Activated T-helper 1 cell treated with anti-CD3 and anti-CD28 coated beads, Interleukin-12 subunit alpha, Interleukin-12 subunit beta, Interleukin-2, Interleukin-4 antibody, amounts not matched to agents 30 ng/mL and 10 ng/mL and 1 ng/mL, durations not matched to agents 14 hours and 24 hours and 36 hours (primary cell): ENCODE results near the gene POLR2F. TPM values are rescaled to one million over a fixed set of nuclear protein-coding genes. Genes with fewer than 3 reads are reported as not detected.

Experiments used
- DNase-seq: peaks from one replicate; pipeline ENCODE4 v3.0.0; 2021; ENCODE audit warnings: low spot score
- H3K27ac Mint-ChIP-seq: one replicate; pipeline ENCODE4 v1.8.0; 2021; ENCODE audit warnings: mild to moderate bottlenecking, mixed read lengths
- H3K27me3 Mint-ChIP-seq: one replicate; pipeline ENCODE4 v1.8.0; 2022; ENCODE audit warnings: mild to moderate bottlenecking, moderate library complexity, mixed read lengths; ENCODE audit not compliant: insufficient read depth
- H3K36me3 Mint-ChIP-seq: one replicate; pipeline ENCODE4 v1.8.0; 2021; ENCODE audit warnings: low read depth, mixed read lengths
- H3K4me1 Mint-ChIP-seq: one replicate; pipeline ENCODE4 v1.8.0; 2021; ENCODE audit warnings: low read depth, mixed read lengths
- H3K4me3 Mint-ChIP-seq: one replicate; pipeline ENCODE4 v1.8.0; 2021; ENCODE audit warnings: mild to moderate bottlenecking, moderate library complexity, mixed read lengths
- H3K9me3 Mint-ChIP-seq: one replicate; pipeline ENCODE4 v1.8.0; 2021; ENCODE audit warnings: mixed read lengths
- intact Hi-C: fragments of 100-400 bp; cut with micrococcal nuclease; formaldehyde crosslinking; loops from one replicate; pipeline ENCODE4 v1.15.1; 2024
- total RNA-seq: library from RNA; stranded (reverse); gene quantifications from 2 replicates; pipeline ENCODE4 v1.2.3, GENCODE V29; 2022

The POLR2F gene
- total RNA-seq, 1 donor from 2014 or later, result 102 TPM

- H3K4me1 Mint-ChIP-seq, result peaks cover 13% of the 10 kb centered on the region
Measured at GRCh38 chr22:37916311-37916710, 37.2 kb upstream of the POLR2F start.

GRCh38 chr22:37917874-37918548 is 35.5 kb upstream of the POLR2F start:
- intact Hi-C loops, result no loop called here
- H3K4me1 Mint-ChIP-seq, result peaks cover 7% of the 10 kb centered on the region
- H3K27ac Mint-ChIP-seq, result no peak overlapping the region
- no peak for DNase-seq
- no peaks in the 10 kb centered on the region for H3K9me3 Mint-ChIP-seq
- H3K4me3 Mint-ChIP-seq, result no peak overlapping the region
- H3K27me3 Mint-ChIP-seq, result no peaks in the 10 kb centered on the region
- peaks cover 10% of the 10 kb centered on the region for H3K36me3 Mint-ChIP-seq

More at GRCh38 chr22:37916311-37916710, 37.2 kb upstream of the POLR2F start:
- no peaks in the 10 kb centered on the region for H3K27me3 Mint-ChIP-seq
- no peaks in the 10 kb centered on the region for H3K9me3 Mint-ChIP-seq
- intact Hi-C loops, result no loop called here
- no peak for DNase-seq
- no peak overlapping the region for H3K4me3 Mint-ChIP-seq
- no peak overlapping the region for H3K27ac Mint-ChIP-seq
- H3K36me3 Mint-ChIP-seq, result peaks cover 8% of the 10 kb centered on the region

GRCh38 chr22:37918580-37919270 is 34.8 kb upstream of the POLR2F start:
- Mint-ChIP-seq H3K27me3 (no peaks in the 10 kb centered on the region), H3K9me3 (no peaks in the 10 kb centered on the region), H3K4me1 (peaks cover 7% of the 10 kb centered on the region), H3K4me3 (no peak overlapping the region), H3K36me3 (peaks cover 8% of the 10 kb centered on the region), H3K27ac (no peak overlapping the region)
- no peak for DNase-seq
- intact Hi-C loops, result no loop called here

- peaks cover 7% of the 10 kb centered on the region for H3K4me1 Mint-ChIP-seq
- H3K36me3 Mint-ChIP-seq, result peaks cover 8% of the 10 kb centered on the region
- no peak for DNase-seq
- H3K27me3 Mint-ChIP-seq, result no peaks in the 10 kb centered on the region
- intact Hi-C loops, result no loop called here
- H3K27ac Mint-ChIP-seq, result peak overlapping the region; percentile 88
- H3K9me3 Mint-ChIP-seq, result no peaks in the 10 kb centered on the region
- H3K4me3 Mint-ChIP-seq, result peak overlapping the region; percentile 66
Measured at GRCh38 chr22:37920126-37920525, 33.4 kb upstream of the POLR2F start.

- Mint-ChIP-seq H3K9me3 (no peaks in the 10 kb centered on the region), H3K4me1 (peaks cover 7% of the 10 kb centered on the region), H3K4me3 (no peak overlapping the region), H3K27ac (no peak overlapping the region), H3K27me3 (no peaks in the 10 kb centered on the region), H3K36me3 (peaks cover 5% of the 10 kb centered on the region)
- no peak for DNase-seq
- intact Hi-C loops, result no loop called here
Measured at GRCh38 chr22:37922191-37922590, 31.3 kb upstream of the POLR2F start.

- H3K9me3 Mint-ChIP-seq, result no peaks in the 10 kb centered on the region
- intact Hi-C loops, result no loop called here
- H3K36me3 Mint-ChIP-seq, result peaks cover 11% of the 10 kb centered on the region
- H3K27ac Mint-ChIP-seq, result no peak overlapping the region
- H3K4me3 Mint-ChIP-seq, result no peak overlapping the region
- peaks cover 7% of the 10 kb centered on the region for H3K4me1 Mint-ChIP-seq
- no peak for DNase-seq
- H3K27me3 Mint-ChIP-seq, result no peaks in the 10 kb centered on the region
Measured at GRCh38 chr22:37923927-37924326, 29.6 kb upstream of the POLR2F start.

GRCh38 chr22:37924386-37925065 is 29.0 kb upstream of the POLR2F start:
- intact Hi-C loops, result no loop called here
- H3K36me3 Mint-ChIP-seq, result peaks cover 14% of the 10 kb centered on the region
- no peaks in the 10 kb centered on the region for H3K27me3 Mint-ChIP-seq
- H3K4me1 Mint-ChIP-seq, result peaks cover 7% of the 10 kb centered on the region
- H3K4me3 Mint-ChIP-seq, result no peak overlapping the region
- H3K27ac Mint-ChIP-seq, result no peak overlapping the region
- no peak for DNase-seq
- no peaks in the 10 kb centered on the region for H3K9me3 Mint-ChIP-seq

- no peaks in the 10 kb centered on the region for H3K27me3 Mint-ChIP-seq
- no peak overlapping the region for H3K27ac Mint-ChIP-seq
- no peak overlapping the region for H3K4me3 Mint-ChIP-seq
- intact Hi-C loops, result no loop called here
- no peaks in the 10 kb centered on the region for H3K9me3 Mint-ChIP-seq
- no peak for DNase-seq
- H3K4me1 Mint-ChIP-seq, result peaks cover 1% of the 10 kb centered on the region
- H3K36me3 Mint-ChIP-seq, result peaks cover 13% of the 10 kb centered on the region
Measured at GRCh38 chr22:37925330-37925729, 28.2 kb upstream of the POLR2F start.

- no peak overlapping the region for H3K27ac Mint-ChIP-seq
- intact Hi-C loops, result no loop called here
- H3K27me3 Mint-ChIP-seq, result no peaks in the 10 kb centered on the region
- H3K4me1 Mint-ChIP-seq, result no peaks in the 10 kb centered on the region
- no peak overlapping the region for H3K4me3 Mint-ChIP-seq
- H3K9me3 Mint-ChIP-seq, result no peaks in the 10 kb centered on the region
- peaks cover 13% of the 10 kb centered on the region for H3K36me3 Mint-ChIP-seq
- DNase-seq, result no peak
Measured at GRCh38 chr22:37925767-37926166, 27.7 kb upstream of the POLR2F start.

- Mint-ChIP-seq H3K4me3 (no peak overlapping the region), H3K27me3 (no peaks in the 10 kb centered on the region), H3K9me3 (no peaks in the 10 kb centered on the region)
Measured at GRCh38 chr22:37926358-37926757, 27.1 kb upstream of the POLR2F start.

GRCh38 chr22:37926771-37927636 is 26.5 kb upstream of the POLR2F start:
- no peaks in the 10 kb centered on the region for H3K27me3 Mint-ChIP-seq
- H3K9me3 Mint-ChIP-seq, result no peaks in the 10 kb centered on the region
- H3K36me3 Mint-ChIP-seq, result peaks cover 13% of the 10 kb centered on the region
- no peak overlapping the region for H3K4me3 Mint-ChIP-seq
- DNase-seq, result no peak
- H3K4me1 Mint-ChIP-seq, result no peaks in the 10 kb centered on the region
- H3K27ac Mint-ChIP-seq, result no peak overlapping the region
- intact Hi-C loops, result no loop called here

More at GRCh38 chr22:37926358-37926757, 27.1 kb upstream of the POLR2F start:
- no peak for DNase-seq
- peaks cover 13% of the 10 kb centered on the region for H3K36me3 Mint-ChIP-seq
- intact Hi-C loops, result no loop called here
- no peaks in the 10 kb centered on the region for H3K4me1 Mint-ChIP-seq
- H3K27ac Mint-ChIP-seq, result no peak overlapping the region

- no peak for DNase-seq
- Mint-ChIP-seq H3K4me1 (no peaks in the 10 kb centered on the region), H3K27me3 (no peaks in the 10 kb centered on the region), H3K9me3 (no peaks in the 10 kb centered on the region), H3K36me3 (peaks cover 14% of the 10 kb centered on the region), H3K4me3 (no peak overlapping the region), H3K27ac (no peak overlapping the region)
- intact Hi-C loops, result no loop called here
Measured at GRCh38 chr22:37927637-37927936, 25.9 kb upstream of the POLR2F start.
